Spinal cord (tissue), 10 donors: ENCODE results near the gene ZNF217. TPM values are rescaled to one million over a fixed set of nuclear protein-coding genes. Genes with fewer than 3 reads are reported as not detected.
A peak's percentile ranks its signal among the peaks of the same experiment; 100 is the strongest.
"Not testable (repeated sequence)": the region's sequence is repeated elsewhere in the genome, so short reads cannot be mapped to it uniquely, and the experiment has no call there.

Experiments
- DNase-seq, 6 donors: peaks; one replicate each; pipeline versions ENCODE4 v3.0.0 to v3.0.0-alpha.2; 2013 to 2015; ENCODE audit warnings: low spot score in 6 of 6, low read depth in 4 of 6
- H3K27ac ChIP-seq: one replicate; pipeline ENCODE4 v1.5.1; 2013; ENCODE audit warnings: low read depth, low read length, control low read depth
- H3K27me3 ChIP-seq: one replicate; pipeline ENCODE4 v1.6.1; 2013; ENCODE audit warnings: low read length; ENCODE audit not compliant: control insufficient read depth, insufficient read depth
- H3K36me3 ChIP-seq: one replicate; pipeline ENCODE4 v1.6.1; 2013; ENCODE audit warnings: low read length; ENCODE audit not compliant: control insufficient read depth, insufficient read depth
- H3K4me1 ChIP-seq: one replicate; pipeline ENCODE4 v1.6.1; 2013; ENCODE audit warnings: low read length; ENCODE audit not compliant: control insufficient read depth, insufficient read depth
- H3K4me3 ChIP-seq: one replicate; pipeline ENCODE4 v1.5.1; 2013; ENCODE audit warnings: low read depth, low read length, control low read depth
- H3K9me3 ChIP-seq: one replicate; pipeline ENCODE4 v1.6.1; 2013; ENCODE audit warnings: low read length; ENCODE audit not compliant: control insufficient read depth, insufficient read depth
- WGBS: methylation state at CpG from one replicate; pipeline ENCODE4 v1.1.5; 2013; ENCODE audit warnings: missing lambda C conversion rate; ENCODE audit not compliant: insufficient coverage; 5-methylcytosine and 5-hydroxymethylcytosine counted together
- long read RNA-seq, 4 donors: transcript quantifications; one replicate each; lab custom pipeline, GENCODE V29; 2026
- polyA plus RNA-seq, 2 donors: library from polyadenylated mRNA; unstranded; fragments of 120-200 nt; gene quantifications; one replicate each; pipeline ENCODE4 v1.2.1, GENCODE V29; 2013; ENCODE audit not compliant: insufficient read length in 2 of 2
- total RNA-seq, 2 donors: library from RNA; depleted of rRNA in 1 of 2; stranded (reverse); fragments of 120-200 nt in 1 of 2; fragments of >200 nt in 1 of 2; gene quantifications; one replicate each; pipeline versions ENCODE4 v1.2.3 to v1.2.4, GENCODE V29; 2013 to 2014
- donor health status: healthy.

The ZNF217 gene
- total RNA-seq = 10 to 100 TPM in 1 of 2 donors, 1 to 10 TPM in 1; 8.6 to 10.5 TPM
- polyA plus RNA-seq = 1 to 10 TPM; 5.8 TPM
- long read RNA-seq, donor 1 = 0 reads
- long read RNA-seq, donor 2, partial matches to known transcripts = 0 of 1 reads
- long read RNA-seq, donor 2, other reads (novel, unspliced or antisense) = 0 of 1 reads
- long read RNA-seq, donor 3 = 0 reads
- long read RNA-seq, donor 4, partial matches to known transcripts = 5 of 5 reads
- long read RNA-seq, donor 4, other reads (novel, unspliced or antisense) = 0 of 5 reads

DNA sequence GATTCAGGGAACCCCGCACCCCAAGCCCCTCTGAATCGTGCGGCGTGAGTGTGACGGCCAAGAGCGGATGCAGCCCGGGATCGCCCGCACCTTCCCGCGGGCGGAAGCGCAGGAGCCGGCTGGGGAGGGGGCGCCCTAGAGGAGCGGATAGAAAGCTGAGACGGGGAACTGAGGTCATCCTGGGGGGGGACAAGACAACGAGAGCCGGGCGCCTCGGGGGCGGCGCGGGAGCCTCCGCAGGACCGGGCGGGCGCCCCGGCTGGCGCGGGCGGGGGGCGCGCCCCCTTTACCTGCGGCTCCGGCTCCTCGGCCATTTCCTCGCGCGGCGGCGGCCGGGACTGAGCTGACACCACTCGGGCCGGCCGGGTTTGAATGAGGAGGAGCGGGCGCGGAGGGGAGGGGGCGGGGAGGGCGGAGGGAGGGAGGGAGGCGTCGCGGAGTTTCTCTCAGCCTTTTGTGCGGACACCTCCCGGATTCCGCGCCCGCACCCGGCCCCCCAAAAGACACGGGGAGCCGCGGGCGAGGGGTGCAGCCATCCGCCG lies at the start of gene ZNF217:
ZNF217 (minus strand) TSS at position 374 of the 542 bp plus-strand sequence. CDS start 11,013 bp downstream, outside the sequence.
- peak within 1 kb of the TSS; percentile 81 for H3K4me3 ChIP-seq
- 0% methylated on average over 38 of the region's 66 CpGs for WGBS

DNA sequence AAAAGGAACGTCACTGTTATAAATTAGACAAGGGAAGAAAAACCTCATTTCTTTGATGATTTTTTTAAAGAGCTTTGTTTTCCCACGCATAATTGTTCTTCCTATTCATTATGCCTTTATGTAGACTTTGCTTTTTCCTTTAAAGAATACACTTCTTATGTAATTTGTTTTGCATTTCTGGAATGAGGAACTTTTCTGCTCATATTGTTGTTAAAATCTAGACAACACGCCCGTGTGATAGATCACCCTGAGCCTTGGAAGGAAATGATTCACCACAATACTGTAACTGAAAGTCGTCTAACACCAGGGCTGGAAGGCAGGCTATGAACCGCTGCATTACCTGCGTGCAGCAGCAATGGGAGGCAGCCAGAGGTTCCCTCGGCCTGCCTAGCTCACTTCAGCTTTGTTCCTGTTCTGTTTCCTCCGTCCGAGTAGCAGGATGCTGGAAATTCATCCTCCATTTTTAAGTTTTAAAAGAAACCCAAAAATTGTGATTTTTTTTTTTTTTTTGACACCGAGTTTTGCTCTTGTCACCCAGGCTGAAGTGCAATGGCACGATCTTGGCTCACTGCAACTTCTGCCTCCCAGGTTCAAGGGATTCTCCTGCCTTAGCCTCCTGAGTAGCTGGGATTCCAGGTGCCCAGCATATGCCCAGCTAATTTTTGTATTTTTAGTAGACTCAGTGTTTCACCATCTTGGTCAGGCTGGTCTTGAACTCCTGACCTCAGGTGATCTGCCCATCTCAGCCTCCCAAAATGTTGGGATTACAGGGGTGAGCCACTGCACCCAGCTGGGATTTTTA lies 49.6 kb upstream of the ZNF217 start:
- Histone ChIP-seq H3K9me3 (no peaks in the 10 kb centered on the region), H3K36me3 (no peaks in the 10 kb centered on the region), H3K27ac (no peak overlapping the region), H3K27me3 (no peaks in the 10 kb centered on the region), H3K4me3 (no peak overlapping the region), H3K4me1 (no peaks in the 10 kb centered on the region)
- DNase-seq = peak in 1 of 6 donors; percentile 46
- WGBS = 45% methylated on average over 10 of the region's 12 CpGs

More for the DNA sequence above, at the start of gene ZNF217:
- H3K9me3 ChIP-seq, H3K36me3 ChIP-seq, H3K27me3 ChIP-seq, H3K4me1 ChIP-seq: not testable (repeated sequence)
- peak in 2 of 6 donors; percentile 64 to 68 for DNase-seq
- peak within 1 kb of the TSS; percentile 86 for H3K27ac ChIP-seq

DNA sequence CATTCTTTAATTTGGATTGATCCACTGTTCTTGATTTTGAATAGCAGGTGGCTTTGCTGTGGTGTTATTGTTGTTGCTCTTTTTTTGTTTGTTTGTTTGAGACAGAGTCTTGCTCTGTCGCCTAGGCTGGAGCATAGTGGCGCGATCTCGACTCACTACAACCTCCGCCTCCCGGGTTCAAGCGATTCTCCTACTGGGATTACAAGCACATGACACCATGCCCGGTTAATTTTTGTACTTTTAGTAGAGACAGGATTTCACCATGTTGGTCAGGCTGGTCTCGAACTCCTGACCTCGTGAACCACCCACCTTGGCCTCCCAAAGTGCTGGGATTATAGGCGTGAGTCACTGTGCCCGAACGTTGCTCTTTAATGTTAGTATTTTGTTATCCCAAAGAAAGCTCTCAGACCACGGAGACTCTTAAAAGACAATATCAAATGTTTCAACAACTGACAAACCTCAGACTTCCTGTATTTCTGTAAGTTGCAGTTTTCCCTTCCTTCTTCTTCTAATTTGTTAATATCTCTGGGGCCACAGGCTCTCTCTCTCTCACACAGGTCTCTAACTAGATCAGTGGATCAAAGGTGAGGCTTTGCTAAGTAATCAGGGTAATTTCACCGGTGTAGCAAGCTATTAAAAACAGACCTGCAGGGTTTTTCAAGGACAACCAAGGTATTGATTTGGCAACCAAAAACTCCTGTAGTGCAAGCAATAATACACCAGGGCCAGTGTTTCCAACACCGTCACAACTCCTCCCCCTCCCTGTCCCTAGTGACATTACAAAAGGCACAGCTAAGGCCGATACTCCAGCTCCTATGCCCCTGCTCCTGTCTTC lies 48.8 kb upstream of the ZNF217 start:
- H3K36me3 ChIP-seq = no peaks in the 10 kb centered on the region

DNA sequence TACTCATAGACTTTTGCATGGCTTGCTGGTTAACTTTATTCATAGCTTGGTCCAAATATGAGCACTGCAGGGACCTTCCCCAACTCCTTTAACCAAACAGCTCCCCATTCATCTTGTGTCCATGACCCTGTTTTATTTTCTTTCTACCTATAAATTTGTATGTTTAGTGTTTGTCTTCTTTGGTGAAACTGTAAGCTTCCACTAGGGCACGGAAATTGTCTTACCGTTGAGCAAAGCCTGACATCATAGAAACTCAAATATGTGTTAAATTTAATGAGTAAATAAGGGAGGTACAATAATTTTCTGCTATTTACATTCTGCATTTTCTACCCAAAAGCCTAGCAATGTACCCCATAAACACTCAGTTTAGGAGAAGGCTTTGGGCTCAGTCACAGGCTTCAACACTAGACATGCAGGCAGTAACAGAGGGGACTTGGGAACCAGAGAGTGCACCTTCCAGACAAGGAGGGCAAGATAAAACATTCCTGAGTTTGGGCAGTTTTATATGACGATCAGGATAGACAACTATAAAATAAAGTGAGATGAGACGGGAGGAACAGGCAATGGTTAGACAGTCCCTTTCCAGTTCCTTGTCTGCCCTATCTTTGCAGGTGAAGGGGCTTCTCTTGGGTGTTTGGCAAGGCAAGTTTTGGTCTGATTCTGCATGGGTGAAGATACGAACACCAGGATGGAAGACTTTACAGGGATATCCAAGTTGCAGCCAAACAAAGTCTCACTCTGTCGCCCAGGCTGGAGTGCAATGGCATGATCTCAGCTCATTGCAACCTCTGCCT lies 46.2 kb upstream of the ZNF217 start:
- Histone ChIP-seq H3K27me3 (no peaks in the 10 kb centered on the region), H3K27ac (no peak overlapping the region), H3K9me3 (no peaks in the 10 kb centered on the region), H3K36me3 (no peaks in the 10 kb centered on the region), H3K4me1 (no peaks in the 10 kb centered on the region), H3K4me3 (no peak overlapping the region)
- DNase-seq = no peak
- 88% methylated on average over 4 of the region's 6 CpGs for WGBS

More for the DNA sequence above, 48.8 kb upstream of the ZNF217 start:
- no peak overlapping the region for H3K4me3 ChIP-seq
- H3K27ac ChIP-seq = no peak overlapping the region
- H3K9me3 ChIP-seq = no peaks in the 10 kb centered on the region
- no peaks in the 10 kb centered on the region for H3K27me3 ChIP-seq
- peak in 1 of 6 donors; percentile 31 for DNase-seq
- 85% methylated on average over 9 of the region's 17 CpGs for WGBS
- no peaks in the 10 kb centered on the region for H3K4me1 ChIP-seq

DNA sequence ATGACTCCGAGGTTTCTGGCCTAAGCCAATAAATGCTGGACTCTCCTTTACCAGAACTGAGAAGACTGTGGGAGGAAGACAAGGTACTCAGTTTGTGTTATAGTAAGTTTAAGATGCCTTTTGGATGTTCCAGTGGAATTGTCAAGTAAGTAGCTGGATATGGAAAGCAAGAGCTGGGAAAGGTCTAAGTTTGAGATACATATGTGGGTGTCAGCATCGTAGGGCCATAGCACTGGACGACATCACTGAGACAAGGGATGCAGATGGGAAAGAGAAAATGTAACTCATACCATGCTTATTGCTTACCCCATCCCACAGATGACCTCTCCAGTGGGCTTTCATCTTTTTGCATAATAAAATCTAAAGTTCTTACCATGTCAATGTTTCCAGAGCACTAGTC lies 45.5 kb upstream of the ZNF217 start:
- H3K27me3 ChIP-seq = no peaks in the 10 kb centered on the region
- no peaks in the 10 kb centered on the region for H3K4me1 ChIP-seq
- DNase-seq = no peak
- 91% methylated on average over 2 of the region's 3 CpGs for WGBS
- H3K9me3 ChIP-seq = no peaks in the 10 kb centered on the region
- no peak overlapping the region for H3K27ac ChIP-seq
- no peak overlapping the region for H3K4me3 ChIP-seq
- H3K36me3 ChIP-seq = no peaks in the 10 kb centered on the region

DNA sequence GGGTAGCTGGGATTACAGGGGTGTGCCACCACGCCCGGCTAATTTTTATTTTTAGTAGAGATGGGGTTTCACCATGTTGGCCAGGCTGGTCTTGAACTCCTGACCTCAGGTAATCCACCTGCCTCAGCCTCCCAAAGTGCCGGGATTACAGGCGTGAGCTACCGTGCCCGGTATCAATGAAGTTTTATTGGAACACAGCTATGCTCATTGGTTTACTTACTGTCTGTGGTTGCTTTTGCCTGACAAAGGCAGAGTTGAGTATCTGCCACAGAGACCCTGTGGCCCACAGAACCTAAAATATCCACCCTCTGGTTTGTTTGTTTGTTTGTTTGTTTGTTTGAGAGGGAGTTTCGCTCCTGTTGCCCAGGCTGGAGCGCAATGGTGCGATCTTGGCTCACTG lies 43.7 kb upstream of the ZNF217 start:
- not testable (repeated sequence) for H3K4me1 ChIP-seq, H3K9me3 ChIP-seq, H3K27ac ChIP-seq, DNase-seq, H3K36me3 ChIP-seq, H3K4me3 ChIP-seq, H3K27me3 ChIP-seq
- 83% methylated on average over 4 of the region's 9 CpGs for WGBS

DNA sequence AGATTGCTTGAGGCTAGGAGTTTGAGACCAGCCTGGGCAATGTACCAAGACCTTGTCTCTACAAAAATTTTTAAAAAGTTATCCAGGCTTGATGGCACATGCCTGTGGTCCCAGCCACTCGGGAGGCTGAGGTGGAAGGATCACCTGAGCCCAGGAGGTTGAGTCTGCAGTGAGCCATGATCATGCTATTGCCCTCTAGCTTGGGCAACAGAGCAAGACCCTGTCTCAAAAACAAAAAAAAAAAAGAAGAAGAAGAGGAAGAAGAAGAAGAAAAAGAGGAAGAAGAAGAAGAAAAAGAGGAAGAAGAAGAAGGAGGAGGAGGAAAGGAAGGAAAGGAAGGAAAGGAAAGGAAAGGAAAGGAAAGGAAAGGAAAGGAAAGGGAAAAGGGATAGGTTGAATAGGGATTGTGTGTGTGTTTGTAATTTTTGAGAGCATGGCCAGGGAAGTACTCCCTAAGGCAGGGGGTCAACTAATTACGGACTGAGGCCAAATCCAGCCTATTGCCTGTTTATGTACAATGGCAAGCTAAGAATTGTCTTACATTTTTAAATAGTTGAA lies 43.0 kb upstream of the ZNF217 start:
- Histone ChIP-seq H3K4me3 (no peak overlapping the region), H3K27me3 (no peaks in the 10 kb centered on the region), H3K9me3 (no peaks in the 10 kb centered on the region), H3K27ac (no peak overlapping the region), H3K4me1 (no peaks in the 10 kb centered on the region), H3K36me3 (no peaks in the 10 kb centered on the region)
- 80% methylated on average over 1 of the region's 2 CpGs for WGBS
- DNase-seq = no peak

DNA sequence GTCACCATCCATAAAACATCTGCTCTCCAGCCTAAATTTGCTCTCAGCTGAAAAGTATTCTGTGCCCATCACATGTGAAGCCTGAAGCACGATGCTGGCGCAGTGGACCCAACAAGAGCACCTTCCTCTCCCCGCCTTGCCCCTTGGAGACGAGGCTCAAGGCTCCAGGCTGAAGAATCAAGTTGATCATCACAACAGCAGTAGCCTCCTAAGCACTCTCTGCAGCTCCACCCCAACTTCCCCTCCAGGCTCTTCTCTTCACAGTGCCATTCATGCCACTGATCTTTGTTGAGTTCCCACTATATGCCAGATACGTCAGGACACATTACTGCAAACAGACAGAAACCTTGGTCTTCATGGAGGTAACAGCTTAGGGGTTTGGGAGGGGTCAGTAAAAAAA lies 41.6 kb upstream of the ZNF217 start:
- Histone ChIP-seq H3K4me3 (no peak overlapping the region), H3K4me1 (no peaks in the 10 kb centered on the region), H3K9me3 (no peaks in the 10 kb centered on the region), H3K27ac (no peak overlapping the region), H3K36me3 (no peaks in the 10 kb centered on the region), H3K27me3 (no peaks in the 10 kb centered on the region)
- 85% methylated on average over 4 of the region's 5 CpGs for WGBS
- DNase-seq = no peak
